Osteocyte (in vitro differentiated cells): ENCODE results near the gene HIBCH. TPM values are rescaled to one million over a fixed set of nuclear protein-coding genes. Genes with fewer than 3 reads are reported as not detected.
"Not testable (repeated sequence)": the region's sequence is repeated elsewhere in the genome, so short reads cannot be mapped to it uniquely, and the experiment has no call there.

Experiments used
- DNase-seq: peaks from one replicate; pipeline ENCODE4 v3.0.0; 2021; ENCODE audit warnings: mixed read lengths; ENCODE audit not compliant: unreplicated experiment; ENCODE audit errors: extremely low spot score
- H3K27ac Mint-ChIP-seq: one replicate; pipeline ENCODE4 v1.8.0; 2021; ENCODE audit warnings: mild to moderate bottlenecking, mixed read lengths; ENCODE audit not compliant: unreplicated experiment
- H3K27me3 Mint-ChIP-seq: one replicate; pipeline ENCODE4 v1.8.0; 2021; ENCODE audit warnings: mixed read lengths; ENCODE audit not compliant: unreplicated experiment
- H3K36me3 Mint-ChIP-seq: one replicate; pipeline ENCODE4 v1.8.0; 2021; ENCODE audit warnings: mixed read lengths; ENCODE audit not compliant: unreplicated experiment
- H3K4me1 Mint-ChIP-seq: one replicate; pipeline ENCODE4 v1.8.0; 2021; ENCODE audit warnings: mixed read lengths; ENCODE audit not compliant: unreplicated experiment
- H3K4me3 Mint-ChIP-seq: one replicate; pipeline ENCODE4 v1.8.0; 2021; ENCODE audit warnings: mild to moderate bottlenecking, moderate library complexity, mixed read lengths; ENCODE audit not compliant: unreplicated experiment
- H3K9me3 Mint-ChIP-seq: one replicate; pipeline ENCODE4 v1.8.0; 2021; ENCODE audit warnings: mixed read lengths; ENCODE audit not compliant: unreplicated experiment
- total RNA-seq: library from RNA; stranded (reverse); gene quantifications from 2 replicates; pipeline ENCODE4 v1.2.1, GENCODE V29; 2021
- TF ChIP-seq, protein P1 (sequence below): fragments of 200-600 bp; sonication (generic); IDR thresholded peaks from 2 replicates; pipeline ENCODE4 v1.5.0; 2021; ENCODE audit warnings: antibody characterized with exemption, mild to moderate bottlenecking, moderate library complexity

HIBCH gene
- total RNA-seq, 1 donor from 2014 or later: 28.4 TPM

DNA sequence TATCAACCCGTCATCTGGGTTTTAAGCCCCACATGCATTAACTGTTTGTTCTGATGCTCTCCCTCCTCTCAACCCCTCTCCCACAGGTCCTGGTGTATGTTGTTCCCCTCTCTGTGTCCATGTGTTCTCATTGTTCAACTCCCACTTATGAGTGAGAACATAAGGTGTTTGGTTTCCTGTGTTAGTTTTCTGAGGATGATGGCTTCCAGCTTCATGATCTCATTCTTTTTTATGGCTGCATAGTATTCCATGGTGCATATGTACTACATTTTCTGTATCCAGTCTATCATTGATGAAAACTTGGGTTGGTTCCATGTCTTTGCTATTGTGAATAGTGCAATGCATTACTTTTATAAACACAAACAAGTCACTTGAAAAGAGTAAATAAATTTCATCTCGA lies 16.8 kb upstream of the HIBCH start:
- H3K27me3 Mint-ChIP-seq: no peaks in the 10 kb centered on the region

DNA sequence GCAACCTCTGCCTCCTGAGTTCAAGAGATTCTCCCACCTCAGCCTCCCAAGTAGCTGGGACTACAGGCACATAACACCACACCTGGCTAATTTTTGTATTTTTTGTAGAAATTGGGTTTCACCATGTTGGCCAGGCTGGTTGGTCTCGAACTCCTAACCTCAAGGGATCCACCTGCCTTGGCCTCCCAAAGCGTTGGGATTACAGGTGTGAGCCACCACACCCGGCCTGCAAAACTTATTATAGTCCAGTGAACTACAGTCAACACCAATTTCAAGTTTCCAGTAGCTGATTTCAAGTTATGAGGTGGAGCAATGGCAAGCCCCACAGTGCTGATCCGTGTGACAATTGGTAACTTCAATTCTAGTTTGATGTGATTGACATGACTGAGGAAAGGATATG lies 16.0 kb upstream of the HIBCH start:
- not testable (repeated sequence) for H3K9me3 Mint-ChIP-seq, H3K27me3 Mint-ChIP-seq, H3K36me3 Mint-ChIP-seq, H3K4me1 Mint-ChIP-seq, DNase-seq, H3K4me3 Mint-ChIP-seq, H3K27ac Mint-ChIP-seq

More for the DNA sequence above, 16.8 kb upstream of the HIBCH start:
- no peaks in the 10 kb centered on the region for H3K9me3 Mint-ChIP-seq
- no peaks in the 10 kb centered on the region for H3K4me1 Mint-ChIP-seq
- TF ChIP-seq, protein P1, sequence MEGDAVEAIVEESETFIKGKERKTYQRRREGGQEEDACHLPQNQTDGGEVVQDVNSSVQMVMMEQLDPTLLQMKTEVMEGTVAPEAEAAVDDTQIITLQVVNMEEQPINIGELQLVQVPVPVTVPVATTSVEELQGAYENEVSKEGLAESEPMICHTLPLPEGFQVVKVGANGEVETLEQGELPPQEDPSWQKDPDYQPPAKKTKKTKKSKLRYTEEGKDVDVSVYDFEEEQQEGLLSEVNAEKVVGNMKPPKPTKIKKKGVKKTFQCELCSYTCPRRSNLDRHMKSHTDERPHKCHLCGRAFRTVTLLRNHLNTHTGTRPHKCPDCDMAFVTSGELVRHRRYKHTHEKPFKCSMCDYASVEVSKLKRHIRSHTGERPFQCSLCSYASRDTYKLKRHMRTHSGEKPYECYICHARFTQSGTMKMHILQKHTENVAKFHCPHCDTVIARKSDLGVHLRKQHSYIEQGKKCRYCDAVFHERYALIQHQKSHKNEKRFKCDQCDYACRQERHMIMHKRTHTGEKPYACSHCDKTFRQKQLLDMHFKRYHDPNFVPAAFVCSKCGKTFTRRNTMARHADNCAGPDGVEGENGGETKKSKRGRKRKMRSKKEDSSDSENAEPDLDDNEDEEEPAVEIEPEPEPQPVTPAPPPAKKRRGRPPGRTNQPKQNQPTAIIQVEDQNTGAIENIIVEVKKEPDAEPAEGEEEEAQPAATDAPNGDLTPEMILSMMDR: no peak
- no peaks in the 10 kb centered on the region for H3K36me3 Mint-ChIP-seq
- no peak overlapping the region for H3K4me3 Mint-ChIP-seq
- no peak for DNase-seq
- H3K27ac Mint-ChIP-seq: no peak overlapping the region

DNA sequence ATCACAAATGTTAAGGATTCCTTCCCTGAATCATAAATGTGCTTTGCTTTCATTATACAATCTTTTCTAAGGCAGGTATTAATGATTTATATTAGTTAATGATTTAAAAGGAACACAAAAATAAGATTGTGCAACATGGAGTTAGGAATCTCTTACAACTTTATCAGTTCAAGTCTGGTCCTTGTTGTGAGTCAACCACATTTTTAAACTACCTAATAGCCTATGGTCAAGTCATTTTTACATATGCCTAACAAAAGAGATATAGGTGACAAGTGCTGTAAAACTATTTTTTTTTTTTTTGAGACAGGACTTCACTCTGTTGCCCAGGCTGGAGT lies 15.6 kb upstream of the HIBCH start:
- no peaks in the 10 kb centered on the region for H3K4me1 Mint-ChIP-seq
- H3K9me3 Mint-ChIP-seq: no peaks in the 10 kb centered on the region
- no peak for DNase-seq
- peaks cover 4% of the 10 kb centered on the region for H3K27me3 Mint-ChIP-seq
- TF ChIP-seq, protein P1: no peak
- H3K27ac Mint-ChIP-seq: no peak overlapping the region
- no peaks in the 10 kb centered on the region for H3K36me3 Mint-ChIP-seq
- no peak overlapping the region for H3K4me3 Mint-ChIP-seq

DNA sequence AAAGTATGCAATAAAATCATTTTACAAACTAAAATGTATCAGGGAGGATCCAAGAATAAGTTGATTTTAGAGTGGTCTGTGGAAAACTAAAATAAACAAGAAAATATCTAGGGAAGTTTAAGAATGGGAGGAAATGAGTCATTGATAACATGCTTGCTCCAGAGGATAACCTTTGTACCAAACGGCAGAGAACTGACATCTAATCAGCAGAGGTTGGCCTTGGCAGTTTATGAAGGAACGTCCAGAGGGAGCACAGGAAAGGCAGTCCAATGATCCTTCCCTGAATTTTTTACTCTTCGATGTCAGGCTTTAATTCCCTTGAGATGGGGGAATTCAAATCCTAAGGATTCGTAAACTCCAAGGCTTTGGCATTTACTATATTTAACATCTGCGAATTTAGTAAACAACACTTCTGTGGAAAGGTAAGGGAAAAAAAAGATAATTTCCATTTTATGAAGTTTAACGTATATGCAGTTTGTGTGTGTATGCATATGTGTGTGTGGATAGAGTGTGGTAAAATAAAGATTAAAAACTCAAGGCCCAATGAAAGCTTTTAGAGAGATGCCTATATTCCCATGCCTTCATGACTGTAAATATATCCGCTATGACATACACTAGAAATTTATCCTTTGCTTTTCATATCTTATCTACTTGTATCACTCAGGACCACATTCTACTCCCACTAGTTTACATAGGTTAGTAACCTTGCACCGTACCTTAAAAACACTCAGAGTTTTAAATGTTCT lies 15.0 kb upstream of the HIBCH start:
- no peak overlapping the region for H3K4me3 Mint-ChIP-seq
- no peaks in the 10 kb centered on the region for H3K36me3 Mint-ChIP-seq
- no peak overlapping the region for H3K27ac Mint-ChIP-seq
- H3K4me1 Mint-ChIP-seq: no peaks in the 10 kb centered on the region
- DNase-seq: no peak
- H3K27me3 Mint-ChIP-seq: peaks cover 9% of the 10 kb centered on the region
- no peaks in the 10 kb centered on the region for H3K9me3 Mint-ChIP-seq
- TF ChIP-seq, protein P1: no peak

DNA sequence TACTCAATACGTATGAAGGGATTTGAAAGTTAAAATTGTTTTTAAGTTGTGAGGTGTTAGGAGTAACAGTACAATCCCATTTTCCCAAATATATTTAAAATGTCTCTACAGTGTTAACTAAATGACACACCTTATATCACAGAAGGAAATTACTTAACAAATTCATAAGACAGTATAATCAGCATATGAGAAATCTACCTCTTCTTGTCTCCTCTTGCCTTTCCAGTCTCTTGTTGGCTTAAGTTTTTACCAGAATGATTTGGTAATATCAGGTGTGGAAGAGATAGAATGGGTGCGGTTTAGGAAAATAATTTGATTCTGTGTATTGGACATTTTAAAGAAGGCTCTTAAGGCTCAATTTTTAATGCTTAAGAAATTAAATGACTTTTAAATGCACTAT lies 14.3 kb upstream of the HIBCH start:
- peaks cover 10% of the 10 kb centered on the region for H3K27me3 Mint-ChIP-seq
- no peaks in the 10 kb centered on the region for H3K9me3 Mint-ChIP-seq
- no peaks in the 10 kb centered on the region for H3K36me3 Mint-ChIP-seq
- DNase-seq: no peak
- H3K4me3 Mint-ChIP-seq: no peak overlapping the region
- TF ChIP-seq, protein P1: no peak
- no peaks in the 10 kb centered on the region for H3K4me1 Mint-ChIP-seq
- H3K27ac Mint-ChIP-seq: no peak overlapping the region
